Naive thymus-derived CD8-positive, alpha-beta T cell (primary cell): ENCODE data around the gene AOPEP. TPM values are rescaled to one million over a fixed set of nuclear protein-coding genes. Genes with fewer than 3 reads are reported as not detected.
A peak's percentile ranks its signal among the peaks of the same experiment; 100 is the strongest.

ENCODE experiments used
- ATAC-seq, 2 donors: fragments of 150-1000 bp; cut with Tn5 transposase in 1 of 2; sonication (Bioruptor Pico), chemical (Tn5 transposase) in 1 of 2; 1 replicate in 1 of 2; 2 replicates in 1 of 2; pipeline ENCODE4 v1.10.0; 2021; ENCODE audit warnings: mild to moderate bottlenecking in 2 of 2, moderate library complexity in 2 of 2
- POLR2A ChIA-PET: fragments of 350-600 bp; sonication (Branson Sonifier 250); formaldehyde crosslinking; loops from one replicate; lab custom pipeline; 2021; ENCODE audit warnings: antibody characterized with exemption; lab: Charles Lee
- DNase-seq, 10 donors: peaks; one replicate each; pipeline versions ENCODE4 v3.0.0 to v3.0.0-alpha.2; 2020 to 2022
- H3K27ac Mint-ChIP-seq, 10 donors: one replicate each; pipeline ENCODE4 v1.8.0; 2020 to 2022; ENCODE audit warnings: mild to moderate bottlenecking in 10 of 10, mixed read lengths in 10 of 10, moderate library complexity in 4 of 10, inconsistent platforms in 1 of 10
- H3K27me3 Mint-ChIP-seq, 5 donors: one replicate each; pipeline ENCODE4 v1.8.0; 2021 to 2022; ENCODE audit warnings: mixed read lengths in 5 of 5
- H3K36me3 Mint-ChIP-seq, 3 donors: one replicate each; pipeline ENCODE4 v1.8.0; 2020 to 2022; ENCODE audit warnings: mixed read lengths in 3 of 3, mild to moderate bottlenecking in 2 of 3, inconsistent platforms in 1 of 3
- H3K4me1 Mint-ChIP-seq, 4 donors: one replicate each; pipeline ENCODE4 v1.8.0; 2021 to 2022; ENCODE audit warnings: mixed read lengths in 4 of 4
- H3K4me3 Mint-ChIP-seq, 10 donors: one replicate each; pipeline ENCODE4 v1.8.0; 2020 to 2022; ENCODE audit warnings: mild to moderate bottlenecking in 10 of 10, mixed read lengths in 10 of 10, moderate library complexity in 6 of 10, inconsistent platforms in 1 of 10
- H3K9me3 Mint-ChIP-seq, 9 donors: one replicate each; pipeline ENCODE4 v1.8.0; 2020 to 2022; ENCODE audit warnings: mixed read lengths in 9 of 9, mild to moderate bottlenecking in 3 of 9, inconsistent platforms in 1 of 9, moderate library complexity in 1 of 9
- polyA plus RNA-seq, 3 donors: library from polyadenylated mRNA; unstranded; fragments of 300-500 nt; fragmentation: Illumina TruSeq; gene quantifications; one replicate each; pipeline ENCODE4 v1.2.3, GENCODE V29; 2021
- total RNA-seq, 8 experiments: library from RNA in 2 of 8; stranded (reverse) in 2 of 8; gene quantifications; one replicate each; pipeline ENCODE4 v1.2.3 and lab custom pipeline; 2021 to 2026

Gene AOPEP
- total and polyA plus RNA-seq, 5 experiments from 2014 or later = 4.3 to 10.8 (median 7.4) TPM

- Mint-ChIP-seq H3K4me1 (peaks cover 0 to 4% (median under 1%) of the 10 kb centered on the region in 4 donors), H3K36me3 (peaks cover 0 to 21% (median 20%) of the 10 kb centered on the region in 3 donors), H3K9me3 (no peaks in the 10 kb centered on the region), H3K27me3 (no peaks in the 10 kb centered on the region), H3K27ac (no peak overlapping the region), H3K4me3 (no peak overlapping the region)
- DNase-seq (no peak), ATAC-seq (no peak)
- POLR2A ChIA-PET = no interaction called here
Observed at GRCh38 chr9:94817291-94818177, 91.0 kb downstream of the AOPEP start.

- H3K27ac Mint-ChIP-seq = no peak overlapping the region
- ATAC-seq = no peak
- no peak overlapping the region for H3K4me3 Mint-ChIP-seq
- peaks cover 0 to 24% (median 20%) of the 10 kb centered on the region in 3 donors for H3K36me3 Mint-ChIP-seq
- peaks cover 0 to 4% (median under 1%) of the 10 kb centered on the region in 4 donors for H3K4me1 Mint-ChIP-seq
- H3K9me3 Mint-ChIP-seq = no peaks in the 10 kb centered on the region
- no peak for DNase-seq
- POLR2A ChIA-PET = no interaction called here
- H3K27me3 Mint-ChIP-seq = no peaks in the 10 kb centered on the region
Observed at GRCh38 chr9:94818178-94818541, 91.7 kb downstream of the AOPEP start.

GRCh38 chr9:94819161-94819687 lies 92.7 kb downstream of the AOPEP start:
- ATAC-seq = no peak
- peaks cover 0 to 22% (median 21%) of the 10 kb centered on the region in 3 donors for H3K36me3 Mint-ChIP-seq
- no peaks in the 10 kb centered on the region for H3K9me3 Mint-ChIP-seq
- DNase-seq = no peak
- no peak overlapping the region for H3K4me3 Mint-ChIP-seq
- peaks cover 0 to 4% (median under 1%) of the 10 kb centered on the region in 4 donors for H3K4me1 Mint-ChIP-seq
- no peaks in the 10 kb centered on the region for H3K27me3 Mint-ChIP-seq
- POLR2A ChIA-PET = no interaction called here
- H3K27ac Mint-ChIP-seq = peak overlapping the region in 3 of 10 donors; percentile 16 to 79 (median 29)

GRCh38 chr9:94821098-94821887 lies 94.8 kb downstream of the AOPEP start:
- ATAC-seq = no peak

GRCh38 chr9:94822273-94822672 lies 95.8 kb downstream of the AOPEP start:
- no peak for ATAC-seq
- POLR2A ChIA-PET = no interaction called here

More at GRCh38 chr9:94821098-94821887, 94.8 kb downstream of the AOPEP start:
- Mint-ChIP-seq H3K9me3 (no peaks in the 10 kb centered on the region), H3K27me3 (no peaks in the 10 kb centered on the region), H3K36me3 (peaks cover 1 to 30% (median 29%) of the 10 kb centered on the region in 3 donors), H3K4me3 (no peak overlapping the region), H3K27ac (peak overlapping the region in 2 of 10 donors; percentile 75 to 81), H3K4me1 (peaks cover 0 to 4% (median under 1%) of the 10 kb centered on the region in 4 donors)
- POLR2A ChIA-PET = no interaction called here
- no peak for DNase-seq

GRCh38 chr9:94823710-94824109 lies 97.2 kb downstream of the AOPEP start:
- no peak for ATAC-seq
- Mint-ChIP-seq H3K4me3 (no peak overlapping the region), H3K27ac (no peak overlapping the region), H3K36me3 (peaks cover 6 to 36% (median 26%) of the 10 kb centered on the region in 3 donors), H3K4me1 (peaks cover 0 to 7% (median 3%) of the 10 kb centered on the region in 4 donors), H3K27me3 (no peaks in the 10 kb centered on the region), H3K9me3 (no peaks in the 10 kb centered on the region)
- POLR2A ChIA-PET = no interaction called here
- no peak for DNase-seq

More at GRCh38 chr9:94822273-94822672, 95.8 kb downstream of the AOPEP start:
- H3K27ac Mint-ChIP-seq = no peak overlapping the region
- peaks cover 0 to 7% (median 3%) of the 10 kb centered on the region in 4 donors for H3K4me1 Mint-ChIP-seq
- no peak for DNase-seq
- no peaks in the 10 kb centered on the region for H3K27me3 Mint-ChIP-seq
- no peaks in the 10 kb centered on the region for H3K9me3 Mint-ChIP-seq
- peaks cover 6 to 33% (median 33%) of the 10 kb centered on the region in 3 donors for H3K36me3 Mint-ChIP-seq
- no peak overlapping the region for H3K4me3 Mint-ChIP-seq

DNA sequence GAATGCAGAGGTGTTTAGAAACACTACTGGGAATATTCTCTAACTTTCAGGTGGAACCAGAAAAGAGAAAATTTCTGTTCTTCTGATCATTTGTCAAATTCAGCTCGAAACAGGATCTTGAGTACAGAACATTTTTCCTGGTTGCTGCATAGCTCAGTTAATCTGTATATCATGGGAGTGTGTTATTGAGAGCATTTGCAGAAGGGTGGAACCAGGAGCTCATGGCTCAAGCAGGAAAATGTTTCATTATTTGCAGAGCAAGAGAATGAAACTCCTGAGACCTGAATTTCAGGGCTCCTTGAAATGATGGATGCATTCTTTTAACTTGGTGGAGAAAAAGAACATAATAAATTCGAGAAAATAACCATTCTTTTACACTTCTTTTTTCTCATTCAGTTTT lies 97.9 kb downstream of the AOPEP start:
- Mint-ChIP-seq H3K27me3 (no peaks in the 10 kb centered on the region), H3K4me1 (peaks cover 0 to 7% (median 3%) of the 10 kb centered on the region in 4 donors), H3K27ac (peak overlapping the region in 1 of 10 donors; percentile 2), H3K36me3 (peaks cover 6 to 32% (median 23%) of the 10 kb centered on the region in 3 donors), H3K9me3 (no peaks in the 10 kb centered on the region), H3K4me3 (no peak overlapping the region)
- ATAC-seq (no peak), DNase-seq (no peak)
- POLR2A ChIA-PET = no interaction called here

DNA sequence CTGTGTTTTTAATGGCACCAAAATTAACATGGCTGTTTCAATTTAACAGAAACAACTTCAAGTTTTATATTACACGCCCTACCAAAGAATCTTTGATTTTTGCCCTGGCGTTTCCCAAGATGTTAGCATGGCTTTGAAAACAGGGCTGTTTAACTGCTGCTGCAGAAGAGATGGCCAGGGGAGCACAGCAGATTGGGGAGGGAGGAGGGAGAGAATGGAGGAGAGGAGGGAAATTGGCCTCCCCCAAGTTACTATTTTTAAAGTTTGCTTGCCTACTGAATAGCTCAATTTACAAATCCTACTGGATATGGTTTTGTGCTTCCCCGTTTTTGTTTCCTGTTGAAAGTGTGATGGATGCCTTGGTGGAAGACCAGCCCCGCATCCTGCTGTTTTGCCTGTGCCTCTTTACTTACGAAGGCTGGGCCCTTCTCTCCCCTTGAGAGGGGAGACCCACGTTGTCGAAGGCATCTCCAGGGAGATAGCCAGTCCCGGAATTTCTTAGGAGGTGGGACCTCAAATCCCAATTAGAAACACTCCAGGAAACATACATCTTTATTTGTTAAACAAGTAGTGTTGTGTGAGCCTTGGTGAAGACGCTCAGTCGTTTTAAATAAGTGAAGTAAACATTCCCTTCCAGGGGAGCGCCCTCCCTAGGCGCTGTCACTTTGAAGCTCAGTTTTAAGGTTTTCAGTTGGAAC lies 98.6 kb downstream of the AOPEP start:
- H3K36me3 Mint-ChIP-seq = peaks cover 7 to 33% (median 24%) of the 10 kb centered on the region in 3 donors
- no peak overlapping the region for H3K4me3 Mint-ChIP-seq
- POLR2A ChIA-PET = no interaction called here
- no peaks in the 10 kb centered on the region for H3K9me3 Mint-ChIP-seq
- DNase-seq (no peak), ATAC-seq (no peak)
- H3K27me3 Mint-ChIP-seq = no peaks in the 10 kb centered on the region
- peaks cover 0 to 7% (median 3%) of the 10 kb centered on the region in 4 donors for H3K4me1 Mint-ChIP-seq
- peak overlapping the region in 1 of 10 donors; percentile 12 for H3K27ac Mint-ChIP-seq

GRCh38 chr9:94825611-94825958 lies 99.1 kb downstream of the AOPEP start:
- Mint-ChIP-seq H3K4me1 (peaks cover 0 to 9% (median 2%) of the 10 kb centered on the region in 4 donors), H3K27ac (peak overlapping the region in 1 of 10 donors; percentile 21), H3K27me3 (no peaks in the 10 kb centered on the region), H3K36me3 (peaks cover 10 to 35% (median 24%) of the 10 kb centered on the region in 3 donors), H3K9me3 (no peaks in the 10 kb centered on the region), H3K4me3 (no peak overlapping the region)
- POLR2A ChIA-PET = no interaction called here
- ATAC-seq (no peak), DNase-seq (no peak)

- H3K36me3 Mint-ChIP-seq = peaks cover 10 to 37% (median 24%) of the 10 kb centered on the region in 3 donors
Observed at GRCh38 chr9:94826044-94826443, 99.5 kb downstream of the AOPEP start.

DNA sequence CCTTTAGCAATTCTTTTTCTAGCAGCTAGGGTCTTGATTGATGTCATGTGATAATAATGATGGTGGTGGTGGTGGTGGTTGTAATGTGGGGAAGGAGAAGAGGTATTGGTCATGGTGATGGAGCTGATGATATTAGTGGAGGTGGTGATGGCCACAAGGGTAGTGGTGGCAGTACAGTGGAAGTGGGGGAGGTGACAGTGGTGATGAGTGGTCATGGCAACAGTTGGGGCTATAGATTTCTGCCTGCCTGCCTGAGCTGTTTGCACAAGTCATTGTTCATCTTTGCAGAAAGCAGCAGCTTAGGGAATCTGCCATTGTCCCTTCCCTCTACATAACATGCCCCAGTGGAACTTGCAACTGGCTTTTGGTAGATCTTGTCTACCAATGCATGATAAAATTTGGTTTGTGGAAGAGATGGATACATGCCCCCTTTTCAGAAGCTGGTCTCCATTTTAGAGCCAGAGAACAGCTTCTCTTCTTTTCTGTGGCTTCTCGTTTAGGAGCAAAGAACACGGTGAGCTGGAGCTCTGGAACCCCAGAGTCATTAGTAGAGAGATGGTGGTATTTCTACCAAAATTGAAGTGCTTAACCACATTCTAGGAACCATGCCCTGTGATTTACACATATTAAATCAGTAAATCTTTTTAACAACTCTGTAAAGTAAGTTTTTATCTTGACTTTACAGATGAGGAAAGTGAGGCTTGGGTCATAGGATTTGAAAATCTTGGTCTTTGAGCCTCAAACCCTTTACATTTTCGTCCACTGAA lies 100.3 kb downstream of the AOPEP start:
- DNase-seq (no peak), ATAC-seq (no peak)
- H3K4me3 Mint-ChIP-seq = no peak overlapping the region
- no peaks in the 10 kb centered on the region for H3K27me3 Mint-ChIP-seq
- POLR2A ChIA-PET = no interaction called here
- H3K4me1 Mint-ChIP-seq = peaks cover 0 to 5% (median 2%) of the 10 kb centered on the region in 4 donors
- peaks cover 0 to 5% (median 0%) of the 10 kb centered on the region in 9 donors for H3K9me3 Mint-ChIP-seq
- H3K36me3 Mint-ChIP-seq = peaks cover 10 to 38% (median 24%) of the 10 kb centered on the region in 3 donors
- no peak overlapping the region for H3K27ac Mint-ChIP-seq

More at GRCh38 chr9:94826044-94826443, 99.5 kb downstream of the AOPEP start:
- H3K27ac Mint-ChIP-seq = no peak overlapping the region
- H3K4me1 Mint-ChIP-seq = peaks cover 0 to 8% (median 2%) of the 10 kb centered on the region in 4 donors
- no peak for ATAC-seq
- POLR2A ChIA-PET = no interaction called here
- H3K9me3 Mint-ChIP-seq = peaks cover 0 to 3% (median 0%) of the 10 kb centered on the region in 9 donors
- no peak for DNase-seq
- no peak overlapping the region for H3K4me3 Mint-ChIP-seq
- H3K27me3 Mint-ChIP-seq = no peaks in the 10 kb centered on the region
